Measurements from ENCODE around the gene IL4R.

The IL4R gene

DNA sequence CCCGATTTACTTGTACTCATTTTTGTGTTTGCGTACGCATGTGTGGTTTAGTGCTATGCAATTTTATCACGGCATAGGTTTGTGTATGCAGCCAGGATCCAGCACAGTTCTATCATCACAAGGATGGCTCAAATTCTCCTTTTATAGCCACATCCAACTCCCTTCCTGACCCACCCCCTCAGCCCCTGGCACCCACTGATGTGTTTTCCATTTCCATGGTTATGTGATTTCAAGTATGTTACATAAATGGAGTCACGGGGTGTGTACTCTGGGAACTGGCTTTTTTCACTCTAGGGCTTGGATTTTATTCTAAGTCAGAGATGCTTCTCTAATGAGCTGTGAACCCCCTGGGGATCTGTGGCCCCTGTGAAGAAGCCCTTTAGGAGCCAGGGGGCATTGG, 16.8 kb downstream of the IL4R start:
- DNase-seq, result peak in 2 of 4 experiments; percentile 45 to 52

DNA sequence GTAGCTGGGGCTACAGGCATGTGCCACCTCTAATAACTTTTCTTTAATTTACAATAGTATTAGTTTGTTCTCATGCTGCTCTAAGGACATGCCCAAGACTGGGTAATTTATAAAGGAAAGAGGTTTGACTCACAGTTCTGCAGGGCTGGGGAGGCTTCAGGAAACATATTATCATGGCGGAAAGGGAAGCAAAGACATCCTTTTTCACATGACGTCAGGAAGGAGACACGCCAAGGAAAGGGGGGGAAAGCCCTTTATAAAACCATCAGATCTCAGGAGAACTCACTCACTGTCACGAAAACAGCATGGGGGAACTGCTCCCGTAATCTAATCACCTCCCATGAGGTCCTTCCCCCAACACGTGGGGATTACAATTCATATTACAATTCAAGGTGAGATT, 18.3 kb downstream of the IL4R start:
- peak; percentile 51 to 80 (median 66) for DNase-seq

DNA sequence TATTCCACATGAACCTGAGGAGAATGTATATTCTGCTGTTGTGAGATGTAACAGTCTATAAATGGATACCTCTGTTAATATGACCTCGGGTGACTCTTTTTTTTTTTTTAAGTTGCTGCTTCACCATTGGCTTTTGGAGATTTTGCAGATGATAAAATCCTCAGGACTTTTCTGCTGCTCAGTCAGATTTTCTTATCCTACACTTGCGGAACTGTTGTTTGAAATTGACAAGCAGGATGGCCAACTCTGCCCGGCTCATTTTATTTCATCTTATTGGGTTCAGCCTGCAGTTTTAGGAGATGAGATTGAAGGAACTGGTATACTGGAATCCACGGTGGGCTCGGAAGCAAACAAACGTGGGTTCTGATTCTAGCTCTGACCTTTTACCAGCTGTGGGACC, 19.3 kb downstream of the IL4R start:
- no peak for DNase-seq

DNA sequence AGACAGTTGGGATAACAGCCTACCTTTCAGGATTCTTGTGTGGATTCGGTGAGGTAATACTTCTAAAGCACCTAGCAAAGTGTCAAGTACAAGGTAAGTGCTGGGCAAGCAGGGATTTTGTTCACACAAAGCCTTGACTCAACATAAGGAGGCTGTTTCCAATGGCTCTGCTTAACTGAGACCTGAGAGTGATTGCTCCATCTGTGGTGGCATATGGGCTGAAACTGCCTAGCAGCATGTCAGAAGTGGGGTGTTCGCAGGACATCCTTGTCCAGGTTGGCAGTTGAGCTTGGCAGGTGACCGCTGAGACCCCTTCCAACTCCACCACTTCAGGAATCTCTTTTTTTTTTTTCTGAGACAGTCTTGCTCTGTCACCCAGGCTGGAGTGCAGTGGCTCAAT, 19.8 kb downstream of the IL4R start:
- DNase-seq, result no peak

DNA sequence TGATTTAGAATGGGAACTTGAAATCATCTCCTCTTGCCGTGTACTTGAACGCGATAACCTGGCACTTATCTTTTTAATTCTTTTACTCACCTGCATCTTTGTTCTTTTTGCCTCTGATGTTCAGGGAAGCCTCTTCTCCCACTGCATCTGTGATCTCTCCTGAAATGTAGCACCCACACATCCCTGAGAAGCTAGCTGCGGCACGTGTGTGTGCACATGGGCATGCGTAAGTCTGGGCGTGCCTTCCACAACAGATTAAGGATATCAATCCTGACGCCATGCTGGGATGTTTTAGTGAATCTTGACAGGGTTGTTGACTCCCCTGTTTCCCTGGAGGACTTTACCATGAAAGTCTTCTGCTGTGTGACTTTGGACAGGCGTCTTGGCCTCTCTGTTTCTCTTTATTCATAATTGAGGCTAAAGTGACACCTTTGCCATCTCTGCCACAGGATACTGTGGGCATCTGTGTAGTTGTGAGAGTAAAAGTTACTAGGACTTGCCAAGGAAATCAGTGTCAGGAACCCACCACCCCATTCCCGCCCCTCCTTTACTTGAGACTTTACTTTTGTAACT, 20.5 kb downstream of the IL4R start:
- DNase-seq, result no peak

DNA sequence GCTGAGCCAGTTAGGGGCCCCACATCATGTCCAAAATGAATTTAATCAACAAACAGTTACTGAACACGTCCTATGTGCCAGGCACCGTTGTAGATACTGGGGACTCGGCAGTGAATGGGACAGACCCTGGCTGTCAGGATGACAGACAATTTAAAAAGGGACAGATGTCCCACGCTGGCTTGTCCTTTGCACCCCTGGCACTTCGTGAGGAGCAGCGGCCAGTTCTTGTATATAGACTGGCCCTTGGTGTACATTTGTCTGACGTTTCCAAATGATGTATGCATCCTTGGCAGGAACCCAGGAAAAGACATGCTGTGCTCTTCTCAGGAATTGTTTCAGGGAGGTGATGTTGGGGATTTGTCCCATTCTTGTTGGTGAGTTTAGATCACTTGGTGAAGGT, 21.1 kb downstream of the IL4R start:
- DNase-seq, result no peak

DNA sequence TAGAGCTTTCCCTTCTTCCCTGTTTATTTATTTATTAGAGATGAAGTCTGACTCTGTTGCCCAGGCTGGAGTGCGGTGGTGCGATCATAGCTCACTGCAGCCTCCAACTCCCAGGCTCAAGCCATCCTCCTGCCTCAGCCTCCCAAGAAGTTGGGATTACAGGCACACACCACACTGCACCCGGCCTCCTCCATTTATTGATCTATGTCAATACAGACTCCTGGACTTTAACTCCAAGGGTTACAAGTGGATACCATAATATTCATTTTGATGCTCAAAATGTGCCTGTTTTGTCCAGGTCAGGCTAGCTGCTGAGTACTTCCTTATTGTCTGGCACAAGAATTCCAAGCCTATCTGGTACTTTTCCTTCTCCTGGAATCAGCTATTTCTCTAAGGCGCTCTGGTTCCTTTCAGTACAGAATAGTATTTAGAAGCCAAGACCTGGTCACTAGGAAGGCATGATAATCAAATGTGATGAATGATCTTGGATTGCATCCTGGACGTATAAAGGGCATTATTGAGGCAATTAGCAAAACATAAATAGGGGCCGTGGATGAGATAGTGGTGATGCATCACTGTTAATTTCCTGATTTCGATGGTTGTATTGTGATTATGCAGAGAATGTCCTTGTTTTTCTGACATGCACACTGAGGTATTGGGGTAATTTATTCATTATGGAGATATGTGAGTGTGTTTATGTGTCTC, 21.7 kb downstream of the IL4R start:
- no peak for DNase-seq

DNA sequence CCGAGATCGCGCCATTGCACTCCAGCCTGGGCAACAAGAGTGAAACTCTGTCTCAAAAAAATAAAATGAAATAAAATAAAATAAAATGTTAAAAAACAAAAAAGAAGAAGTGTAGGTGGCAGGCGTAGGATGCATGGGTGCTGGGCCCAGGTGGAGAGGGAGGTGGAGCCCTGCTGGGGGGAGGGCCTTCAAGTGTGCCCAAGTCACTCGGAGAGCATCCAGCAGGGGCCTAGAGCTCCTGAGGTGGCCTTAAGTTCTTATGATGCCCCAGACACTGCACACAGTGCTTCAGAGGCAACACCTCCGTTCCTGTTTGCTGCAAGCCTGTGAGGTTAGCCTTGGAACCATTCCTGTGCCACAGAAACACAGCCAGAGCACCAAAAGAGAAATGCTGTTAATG, 23.2 kb downstream of the IL4R start:
- no peak for DNase-seq

DNA sequence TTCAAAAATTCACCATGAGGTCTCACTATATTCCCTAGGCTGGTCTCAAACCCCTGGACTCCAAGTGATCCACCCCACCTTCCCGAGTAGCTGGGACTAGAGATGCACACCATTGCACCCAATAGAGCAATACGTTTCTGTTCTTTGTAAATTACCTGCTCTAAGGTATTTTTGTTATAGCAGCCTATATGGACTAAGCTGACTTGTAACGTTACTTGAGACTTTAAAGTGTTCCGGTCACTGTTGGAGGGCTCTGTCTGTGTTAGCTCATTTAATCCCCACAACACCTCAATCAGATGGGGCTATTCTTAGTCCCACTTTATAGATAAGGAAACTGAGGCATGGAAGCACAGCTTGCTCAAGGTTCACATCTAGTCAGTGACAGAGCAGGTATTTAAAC, 25.4 kb downstream of the IL4R start:
- no peak for DNase-seq

DNA sequence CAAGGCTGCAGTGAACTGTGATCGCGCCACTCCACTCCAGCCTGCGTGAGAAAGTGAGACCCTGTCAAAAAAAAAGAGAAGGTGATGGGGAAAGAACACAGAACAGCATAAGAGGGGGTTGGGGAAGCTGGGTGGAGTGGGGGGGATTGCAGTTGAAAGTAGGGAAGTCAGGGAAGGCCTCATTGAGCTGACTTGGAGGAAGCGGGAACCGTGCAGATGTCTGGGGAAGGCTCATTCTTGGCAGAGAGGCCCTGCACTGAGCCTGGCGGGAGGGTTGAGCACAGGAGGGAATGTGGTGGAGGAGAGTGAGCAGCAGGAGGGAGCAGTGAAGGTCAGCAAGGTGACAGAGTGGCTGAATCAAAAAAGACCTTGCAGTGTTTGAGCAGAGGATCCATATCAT, 26.9 kb downstream of the IL4R start:
- peak; percentile 17 to 65 (median 56) for DNase-seq

DNA sequence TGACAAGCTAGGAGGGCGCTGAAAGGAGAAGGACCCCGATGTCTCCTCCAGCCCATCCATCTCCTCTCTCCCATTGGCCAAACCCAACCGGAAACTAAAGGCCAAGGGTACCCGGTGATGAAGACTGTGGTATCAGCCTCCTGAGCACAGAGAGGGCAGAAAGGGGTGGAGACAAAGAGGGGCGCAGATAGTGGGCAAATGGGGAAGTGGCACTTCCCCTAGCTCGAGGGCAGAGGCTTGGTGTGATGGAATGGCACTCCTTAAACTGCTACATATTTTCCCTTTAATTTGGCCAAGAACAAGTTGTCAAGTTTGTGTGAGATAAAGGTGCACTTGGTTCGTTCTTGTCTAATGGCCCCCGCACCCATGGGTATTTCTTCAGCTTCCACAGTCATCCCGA, 27.8 kb downstream of the IL4R start:
- DNase-seq, result peak in 3 of 4 experiments; percentile 50 to 55 (median 51)

DNA sequence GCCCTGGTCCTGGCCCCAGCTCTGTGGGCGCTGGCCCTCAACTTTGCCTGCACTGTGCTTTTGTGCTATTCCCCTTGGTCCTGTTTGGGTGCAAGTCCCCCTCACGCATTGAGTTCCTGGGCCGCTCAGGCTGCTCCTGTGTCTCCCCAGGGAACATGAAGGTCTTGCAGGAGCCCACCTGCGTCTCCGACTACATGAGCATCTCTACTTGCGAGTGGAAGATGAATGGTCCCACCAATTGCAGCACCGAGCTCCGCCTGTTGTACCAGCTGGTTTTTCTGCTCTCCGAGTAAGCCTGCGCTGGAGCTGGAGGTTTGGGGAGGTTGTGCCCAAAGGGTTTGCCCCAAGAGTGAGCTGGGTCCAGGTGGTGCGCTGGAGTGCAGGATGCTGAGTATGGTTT, 28.2 kb downstream of the IL4R start:
- no peak for DNase-seq

DNA sequence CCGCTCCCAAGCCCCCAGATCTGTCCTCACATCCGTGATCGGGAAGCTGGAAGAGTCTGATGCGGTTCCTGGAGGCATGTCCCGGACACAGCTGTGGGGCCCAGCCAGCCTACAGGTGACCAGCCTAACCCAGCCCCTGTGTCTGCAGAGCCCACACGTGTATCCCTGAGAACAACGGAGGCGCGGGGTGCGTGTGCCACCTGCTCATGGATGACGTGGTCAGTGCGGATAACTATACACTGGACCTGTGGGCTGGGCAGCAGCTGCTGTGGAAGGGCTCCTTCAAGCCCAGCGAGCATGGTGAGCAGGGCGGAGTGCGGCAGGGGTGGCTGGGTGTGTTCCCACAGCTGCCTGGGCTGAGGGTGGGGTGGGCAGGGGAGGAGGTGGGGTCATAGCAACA, 30.9 kb downstream of the IL4R start:
- DNase-seq, result no peak

DNA sequence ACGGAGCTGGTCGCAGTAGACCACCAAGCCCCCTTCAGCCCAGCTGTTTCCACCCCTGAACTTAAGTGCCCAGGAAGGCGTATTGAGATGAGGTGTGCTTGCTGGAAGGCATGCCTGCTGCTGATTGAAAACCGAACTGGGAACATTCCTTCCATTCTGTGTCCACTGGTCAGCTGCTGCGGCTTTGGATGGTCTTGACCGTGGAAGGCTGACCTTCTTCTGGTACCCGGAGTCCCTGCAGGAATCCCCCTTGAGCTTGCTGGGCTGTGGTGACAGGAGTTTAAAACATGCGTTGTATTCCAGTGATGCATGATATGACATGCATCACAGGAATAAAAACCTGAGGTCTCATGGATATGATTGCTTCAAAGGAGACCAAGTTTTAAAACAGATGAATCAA, 31.4 kb downstream of the IL4R start:
- DNase-seq, result no peak

DNA sequence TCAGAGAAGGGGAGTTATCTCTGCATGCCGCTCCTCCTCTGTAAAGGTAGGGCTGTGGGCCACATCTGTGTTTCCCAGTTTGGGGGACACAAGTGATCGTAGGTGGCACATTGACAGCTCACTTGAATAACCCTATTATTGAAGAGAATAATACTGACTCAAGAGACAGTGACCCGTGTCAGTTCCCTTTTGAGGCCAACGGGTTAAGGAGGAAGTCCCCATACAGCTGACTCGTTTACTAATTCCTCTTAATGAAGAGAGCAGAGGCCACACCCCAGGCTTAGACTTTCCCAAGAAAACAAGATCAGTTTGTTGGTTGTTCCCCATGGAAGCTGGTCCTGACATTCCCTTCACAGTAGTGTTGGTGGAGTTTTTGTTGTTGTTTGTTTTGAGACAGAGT, 33.0 kb downstream of the IL4R start:
- peak; percentile 70 to 88 (median 82) for DNase-seq

DNA sequence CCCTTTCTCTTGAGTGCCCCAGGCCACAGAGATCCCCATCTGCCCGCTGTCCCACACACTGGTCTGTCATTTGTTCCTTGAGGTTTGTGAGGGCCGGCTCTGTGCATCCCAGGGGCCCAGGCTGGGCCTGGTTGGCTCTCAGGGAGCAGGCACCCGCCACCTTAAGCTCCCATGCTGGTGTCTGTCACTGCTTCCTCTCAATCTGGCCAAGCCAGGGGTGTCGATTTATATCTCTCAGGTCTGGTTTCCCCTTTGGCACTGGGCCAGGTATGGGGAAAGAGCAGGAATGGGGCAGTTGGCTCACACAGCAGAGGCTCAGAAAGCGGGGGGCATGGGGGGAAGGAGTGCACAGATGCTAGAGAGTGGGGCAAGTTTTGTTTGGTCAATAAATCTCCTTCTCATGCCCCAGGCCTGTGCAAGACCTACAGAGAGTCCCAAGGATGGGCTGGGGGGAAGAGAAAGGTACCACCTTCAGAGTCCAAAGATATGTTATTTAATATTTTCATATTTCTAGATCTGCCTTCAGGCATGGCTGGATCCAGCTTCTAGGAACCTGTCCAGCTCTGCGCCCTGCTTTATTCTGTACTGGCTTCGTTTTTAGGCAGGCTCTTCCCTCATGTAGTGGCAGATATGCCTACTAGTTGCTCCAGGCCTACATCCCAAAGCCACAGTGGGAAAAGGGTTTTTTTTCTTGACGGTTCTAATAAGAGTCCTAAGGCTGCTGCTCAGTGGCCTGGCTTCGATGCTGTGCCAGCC, 34.3 kb downstream of the IL4R start:
- peak in 2 of 4 experiments; percentile 26 to 35 for DNase-seq

DNA sequence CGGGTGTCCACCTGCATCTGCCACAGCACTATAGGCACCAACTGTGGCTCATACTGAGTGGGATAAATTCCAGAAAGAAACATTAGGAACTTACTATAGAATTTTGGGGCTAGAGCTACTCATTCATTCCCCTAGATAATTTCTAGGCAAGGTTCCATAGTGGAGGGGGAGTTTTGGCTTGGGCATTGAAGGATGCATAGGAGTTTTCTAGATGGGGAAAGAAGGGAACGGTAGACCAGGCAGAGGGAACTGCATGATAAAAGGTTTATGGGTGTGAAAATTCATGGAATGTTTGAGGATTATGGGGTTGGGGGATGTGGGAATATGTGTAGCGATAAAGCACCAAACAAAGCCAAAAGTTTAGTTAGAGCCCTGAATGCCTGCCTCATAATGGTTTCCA, 35.5 kb downstream of the IL4R start:
- no peak for DNase-seq

DNA sequence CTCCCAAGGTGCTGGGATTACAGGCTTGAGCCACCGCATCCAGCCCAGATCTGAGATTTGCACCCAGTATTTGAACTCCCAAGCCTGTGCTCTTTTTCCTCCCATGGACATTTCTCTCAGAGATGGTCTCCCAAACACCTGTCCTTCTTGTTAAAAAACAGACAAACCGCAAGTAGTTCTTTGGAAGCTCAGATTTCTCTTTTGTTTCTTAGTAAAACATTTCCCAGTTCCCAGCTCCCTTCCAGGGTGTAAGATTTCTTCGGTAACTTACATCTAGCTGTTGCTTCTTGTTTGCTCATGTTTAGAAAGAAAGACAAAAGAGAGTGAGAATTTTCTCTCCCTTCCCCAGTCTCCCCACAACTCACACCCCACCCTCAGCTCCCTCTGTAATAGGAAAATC, 36.2 kb downstream of the IL4R start:
- no peak for DNase-seq

DNA sequence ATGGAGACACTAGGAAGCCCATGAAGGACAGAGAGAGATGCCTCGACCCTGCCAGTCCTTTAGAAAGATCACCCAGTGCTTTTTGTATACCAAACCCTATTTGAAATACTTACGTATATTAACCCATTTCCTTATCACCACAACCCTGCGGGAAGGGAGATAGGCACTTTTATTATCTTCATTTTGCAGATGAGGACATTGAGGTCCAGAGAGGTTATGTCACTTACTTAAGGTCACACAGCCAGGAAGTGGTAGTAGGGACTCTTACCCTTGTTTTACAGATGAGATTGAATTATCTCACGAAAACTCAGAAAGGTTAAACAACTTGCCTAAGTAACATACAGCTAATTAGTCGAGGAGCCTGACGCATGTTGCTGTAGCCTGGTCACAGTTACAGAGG, 38.2 kb downstream of the IL4R start:
- no peak for DNase-seq

DNA sequence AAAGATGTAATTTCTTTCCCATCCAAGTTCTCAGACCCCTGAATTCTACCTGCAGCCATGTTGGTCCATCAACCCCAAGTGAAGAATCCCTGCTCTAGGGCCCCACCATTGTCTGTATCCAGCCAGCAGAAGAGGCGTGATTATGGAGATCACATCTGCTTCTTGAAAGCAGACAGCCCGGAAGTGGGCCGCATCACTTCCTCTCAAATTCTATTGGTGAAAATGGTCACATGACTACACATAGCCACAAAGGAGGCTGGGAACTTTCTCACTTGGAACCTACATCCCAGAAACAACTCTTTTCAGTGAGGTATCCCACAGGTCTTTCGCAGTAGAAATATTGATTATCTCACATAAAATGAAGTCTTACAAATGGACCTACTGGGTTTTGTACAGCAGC, 40.1 kb downstream of the IL4R start:
- DNase-seq, result no peak

DNA sequence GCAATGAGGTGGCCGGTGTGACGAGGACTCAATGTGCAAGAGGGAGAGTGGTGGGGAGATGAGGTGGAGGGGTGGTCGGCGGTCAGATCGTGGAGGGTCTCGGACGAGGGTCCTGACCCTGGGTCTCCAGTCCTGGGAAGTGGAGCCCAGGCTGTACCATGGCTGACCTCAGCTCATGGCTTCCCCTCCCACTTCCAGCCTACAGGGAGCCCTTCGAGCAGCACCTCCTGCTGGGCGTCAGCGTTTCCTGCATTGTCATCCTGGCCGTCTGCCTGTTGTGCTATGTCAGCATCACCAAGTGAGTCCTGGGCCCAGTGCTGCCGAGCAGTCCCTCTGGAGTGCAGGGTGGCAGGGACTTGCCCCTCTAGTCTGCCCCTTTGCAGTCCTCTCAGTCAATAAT, 41.8 kb downstream of the IL4R start:
- peak; percentile 67 to 77 (median 72) for DNase-seq

DNA sequence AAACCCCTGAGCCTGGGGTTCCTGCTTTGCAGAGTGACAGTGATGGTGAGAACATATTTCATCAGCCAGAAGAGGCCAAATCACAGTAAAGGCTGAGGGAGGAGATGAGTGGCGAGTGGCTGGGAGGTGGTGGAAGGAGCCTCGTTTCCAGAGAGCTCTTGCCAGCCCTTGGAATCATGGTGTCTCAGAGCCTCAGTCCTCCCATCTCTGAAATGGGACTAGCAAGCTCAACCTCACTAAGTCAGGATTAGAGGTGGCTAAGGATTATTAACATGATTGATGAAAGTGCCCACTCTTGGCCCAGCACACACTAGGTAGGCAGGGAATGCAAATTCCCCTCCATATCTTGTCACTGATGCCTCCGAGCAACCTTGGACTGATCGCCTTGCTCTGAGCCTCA, 43.0 kb downstream of the IL4R start:
- DNase-seq, result no peak

DNA sequence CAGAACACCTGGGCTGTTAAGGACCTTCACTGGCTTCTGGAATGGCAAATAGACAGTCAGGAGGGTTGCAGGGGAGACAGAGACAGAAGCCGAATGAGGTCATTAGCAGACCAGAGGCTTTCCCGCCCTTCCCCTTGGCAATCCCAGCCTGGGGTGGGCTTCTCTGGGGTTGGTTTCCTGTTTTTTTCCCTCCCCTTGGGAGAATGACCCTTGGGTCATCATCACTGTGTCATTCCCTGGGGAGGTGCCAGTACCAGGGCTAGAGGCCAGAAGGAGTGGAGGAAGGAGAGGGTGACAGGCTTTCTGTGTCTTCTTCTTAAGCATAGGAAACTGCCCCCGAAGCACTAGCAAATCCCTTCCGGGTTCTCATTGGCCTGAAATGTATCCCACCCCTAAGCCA, 45.3 kb downstream of the IL4R start:
- no peak for DNase-seq

DNA sequence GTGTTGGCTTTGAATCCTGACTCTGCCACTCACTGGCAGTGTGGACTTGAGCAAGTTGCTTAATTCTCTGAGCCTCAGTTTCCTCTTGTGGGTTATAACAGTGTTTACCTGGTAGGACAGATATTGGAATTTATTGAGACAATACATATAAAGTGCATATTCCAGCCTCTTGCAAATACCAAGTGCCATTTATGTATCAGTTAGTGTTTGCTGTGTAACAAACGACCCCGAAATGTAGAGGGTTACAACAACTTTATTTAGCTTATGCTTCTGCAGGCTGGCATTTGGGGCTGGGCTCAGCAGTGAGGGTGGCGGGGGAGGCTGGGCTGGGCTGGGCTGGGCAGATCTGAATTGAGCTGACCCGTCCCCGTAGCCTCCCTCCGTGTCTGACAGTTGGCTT, 45.8 kb downstream of the IL4R start:
- no peak for DNase-seq
